Stimulated activated CD4-positive, alpha-beta T cell treated with anti-CD3 and anti-CD28 coated beads, Interleukin-4, amount 100 ng/mL, for 1 hour (primary cell): Measurements from ENCODE around the gene ZNF383.

Experiments used
- DNase-seq: peaks from one replicate; pipeline ENCODE4 v3.0.0-alpha.2; 2020

ZNF383 gene

GRCh38 chr19:37294246-37294645 lies 76.2 kb downstream of the ZNF383 start:
- DNase-seq: peak; percentile 51
